ENCODE data around the gene LTBP2.

LTBP2 gene

DNA sequence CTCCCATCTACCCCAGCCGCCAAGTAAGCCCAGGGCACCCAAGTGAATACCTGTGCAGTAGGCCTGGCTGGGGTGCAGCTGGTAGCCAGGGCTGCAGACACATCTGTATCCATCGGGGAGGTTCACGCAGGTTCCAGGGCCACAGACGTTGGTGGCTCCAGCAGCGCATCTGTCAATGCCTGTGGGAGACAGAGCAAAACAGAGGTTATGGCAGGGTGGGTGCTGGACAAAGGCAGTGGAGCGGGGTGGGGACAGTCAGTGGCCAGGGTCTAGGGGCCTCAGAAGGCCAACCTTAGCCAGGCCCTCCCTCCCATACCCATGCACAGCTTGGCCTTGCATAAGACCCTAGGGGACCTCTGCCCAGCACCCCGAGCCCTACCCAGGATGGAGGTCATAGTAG, 89.3 kb downstream of the LTBP2 start:
- no peak for DNase-seq

DNA sequence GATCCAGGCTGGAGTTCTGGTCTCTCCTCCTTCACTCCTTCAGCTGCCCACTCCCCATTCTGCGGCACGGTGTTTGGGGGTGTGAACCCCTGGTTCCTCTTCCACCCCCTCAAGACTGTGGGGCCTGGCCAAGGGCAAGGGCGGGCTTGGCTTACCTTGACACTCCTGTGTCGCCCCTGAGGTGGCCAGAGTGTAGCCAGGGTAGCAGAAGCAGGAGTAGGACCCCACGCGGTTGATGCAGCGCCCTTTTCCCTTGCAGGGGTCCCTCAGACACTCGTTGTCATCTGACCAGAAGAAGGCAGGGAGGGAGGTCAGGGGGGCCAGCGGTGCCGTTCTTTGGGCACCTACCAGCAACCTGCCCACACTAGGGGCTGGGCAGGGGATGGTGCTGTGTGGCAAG, 90.3 kb downstream of the LTBP2 start:
- DNase-seq: no peak

DNA sequence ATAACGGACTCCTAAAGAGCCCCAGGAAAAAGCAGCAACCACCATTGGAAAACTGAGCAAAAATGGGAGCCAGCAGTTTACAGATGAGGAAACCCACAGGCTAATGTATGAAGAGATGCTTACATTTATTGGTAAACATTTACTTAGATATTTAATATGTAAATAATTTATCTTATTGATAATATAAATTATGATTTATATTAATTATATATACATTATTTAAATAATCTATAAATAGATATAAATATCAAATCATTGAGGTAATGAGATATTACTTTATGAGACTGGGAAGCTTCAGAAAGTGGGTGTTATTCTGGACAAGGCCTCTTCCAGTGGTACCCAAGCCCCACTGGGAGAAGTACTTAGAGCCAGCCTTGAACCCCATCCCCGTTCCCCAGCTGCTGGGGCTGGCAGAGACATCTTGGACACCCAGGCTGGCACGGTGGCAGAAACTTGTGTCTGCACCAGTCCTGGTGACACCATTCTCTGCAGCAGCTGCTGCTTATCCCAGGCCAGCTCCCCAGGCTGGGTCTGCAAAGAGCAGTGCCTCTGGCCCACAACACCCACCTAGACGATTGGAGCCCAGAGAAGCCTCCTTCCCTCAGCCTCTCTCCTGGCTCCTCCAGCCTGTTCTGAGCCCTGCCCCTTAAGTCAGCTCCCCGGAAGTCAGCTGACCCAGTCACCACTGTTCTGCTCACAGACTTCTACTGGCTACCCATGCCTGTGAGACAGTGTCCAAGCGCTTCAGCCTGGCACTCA, 92.5 kb downstream of the LTBP2 start:
- DNase-seq: no peak

DNA sequence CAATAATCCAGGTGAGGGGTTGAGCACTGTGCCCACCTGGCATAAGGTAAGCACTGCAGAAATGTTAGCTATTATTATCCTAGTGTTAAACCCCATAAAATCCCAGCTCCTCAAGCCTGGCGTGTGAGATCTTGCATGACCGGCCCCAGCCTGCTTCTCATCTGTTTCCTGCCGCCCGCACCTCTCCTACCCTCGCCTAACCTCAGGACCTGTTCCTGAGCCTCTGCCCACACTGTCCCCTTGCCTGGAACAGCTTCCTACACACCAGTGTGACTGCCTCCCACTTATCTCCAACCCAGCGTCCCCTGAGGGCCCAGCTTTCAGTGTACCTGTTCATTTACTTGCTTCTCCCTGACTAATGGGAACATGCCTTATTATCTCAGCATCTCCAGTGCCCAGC, 93.8 kb downstream of the LTBP2 start:
- no peak for DNase-seq

DNA sequence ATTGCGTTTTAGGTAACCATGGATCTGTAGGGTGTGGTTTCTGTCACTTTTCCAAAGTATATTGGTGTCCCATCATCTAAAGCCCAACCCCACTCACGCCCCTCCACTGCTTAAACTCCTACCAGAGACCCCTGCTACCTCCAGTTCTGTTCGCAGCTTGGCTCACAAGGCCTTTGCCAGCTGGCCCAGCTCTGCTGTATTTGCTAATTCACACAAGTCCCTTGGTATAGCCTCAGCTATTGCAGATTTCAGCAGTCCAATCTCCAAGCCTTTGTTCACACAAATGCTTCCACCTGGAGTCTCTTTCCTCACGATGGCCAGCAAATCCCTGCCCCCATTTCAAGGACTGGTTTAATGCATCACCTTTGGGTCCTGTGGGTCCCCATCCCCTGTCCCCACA, 94.3 kb downstream of the LTBP2 start:
- no peak for DNase-seq

DNA sequence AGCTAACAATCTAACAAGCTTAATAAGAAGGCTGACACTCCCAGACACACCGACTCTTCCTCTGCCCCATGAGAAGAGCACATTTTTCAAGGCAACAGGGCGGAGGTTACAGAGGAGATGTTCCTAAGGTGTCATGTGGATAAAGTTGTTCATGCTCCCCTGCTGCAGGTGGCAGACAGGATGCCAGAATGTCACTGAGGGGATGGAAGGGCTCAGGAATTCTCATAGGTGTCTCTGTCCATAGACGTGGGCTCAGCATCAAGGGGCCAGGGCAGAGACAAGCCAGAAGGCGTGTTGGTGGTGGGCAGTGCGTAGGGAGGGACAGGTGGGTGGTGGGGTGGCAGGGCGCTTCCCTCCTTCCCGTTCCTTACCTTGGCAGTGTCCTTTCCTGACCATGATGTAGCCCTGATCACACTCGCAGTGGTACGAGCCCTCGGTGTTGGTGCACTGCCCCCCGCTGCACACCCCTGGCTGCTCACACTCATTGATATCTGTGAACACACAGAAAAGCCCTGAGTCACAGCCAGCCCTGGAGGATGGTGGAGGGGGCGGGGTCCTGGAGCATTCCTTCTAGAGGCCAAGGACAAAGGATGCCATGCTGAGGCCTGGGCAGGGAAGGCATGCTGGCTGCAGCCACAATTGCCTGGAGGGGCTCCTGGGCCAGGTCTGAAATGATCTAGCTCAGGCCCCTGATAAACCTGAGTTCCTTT, 95.4 kb downstream of the LTBP2 start:
- no peak for DNase-seq

DNA sequence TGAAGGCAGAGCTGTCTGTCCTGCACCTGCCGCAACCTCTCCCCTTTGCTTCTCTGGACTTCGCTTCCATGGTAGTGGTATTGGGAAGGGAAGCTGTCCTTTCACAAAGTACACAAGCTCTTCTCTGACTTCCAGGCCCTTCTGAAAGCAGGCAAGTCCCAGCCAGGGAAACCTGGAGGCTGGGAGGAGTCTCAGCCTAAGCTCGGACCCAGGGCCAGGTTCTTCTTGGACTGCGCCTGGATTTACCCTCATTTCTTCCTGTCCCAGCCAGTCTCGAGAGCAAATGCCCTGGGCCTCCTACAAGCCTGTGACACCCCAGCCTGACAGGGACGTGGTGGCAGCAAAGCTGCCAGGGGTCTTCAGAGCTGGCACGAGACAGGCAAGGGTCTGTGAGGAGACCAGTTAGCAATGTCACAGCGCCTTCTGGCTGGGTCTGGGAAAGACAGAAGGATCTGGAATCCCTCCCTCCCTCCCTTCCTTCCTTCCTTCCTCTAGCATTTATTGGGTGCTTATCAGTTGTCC, 96.1 kb downstream of the LTBP2 start:
- no peak for DNase-seq

DNA sequence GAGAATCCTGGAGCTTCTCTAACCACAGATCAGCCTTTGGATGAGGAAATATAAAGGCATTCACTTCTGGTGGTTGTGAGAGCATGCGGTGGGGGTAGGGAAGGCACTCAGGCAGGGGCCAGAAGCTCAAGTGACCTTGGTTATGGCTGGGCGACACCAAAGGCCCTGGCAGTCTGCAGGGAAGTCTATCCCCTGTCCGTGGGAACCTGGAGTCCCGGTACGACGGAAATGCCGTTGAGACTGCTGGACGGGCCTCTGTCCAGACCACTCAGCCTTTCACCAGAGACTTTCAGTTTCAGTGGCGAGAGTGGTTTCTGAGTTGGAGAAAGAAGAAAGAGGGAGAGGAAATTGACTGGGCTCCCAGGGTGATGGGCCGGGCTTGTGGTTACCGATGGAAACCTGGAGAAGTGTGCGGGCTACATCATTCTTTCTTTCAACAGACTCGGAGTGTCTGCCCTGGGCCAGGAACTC, 97.5 kb downstream of the LTBP2 start:
- no peak for DNase-seq

DNA sequence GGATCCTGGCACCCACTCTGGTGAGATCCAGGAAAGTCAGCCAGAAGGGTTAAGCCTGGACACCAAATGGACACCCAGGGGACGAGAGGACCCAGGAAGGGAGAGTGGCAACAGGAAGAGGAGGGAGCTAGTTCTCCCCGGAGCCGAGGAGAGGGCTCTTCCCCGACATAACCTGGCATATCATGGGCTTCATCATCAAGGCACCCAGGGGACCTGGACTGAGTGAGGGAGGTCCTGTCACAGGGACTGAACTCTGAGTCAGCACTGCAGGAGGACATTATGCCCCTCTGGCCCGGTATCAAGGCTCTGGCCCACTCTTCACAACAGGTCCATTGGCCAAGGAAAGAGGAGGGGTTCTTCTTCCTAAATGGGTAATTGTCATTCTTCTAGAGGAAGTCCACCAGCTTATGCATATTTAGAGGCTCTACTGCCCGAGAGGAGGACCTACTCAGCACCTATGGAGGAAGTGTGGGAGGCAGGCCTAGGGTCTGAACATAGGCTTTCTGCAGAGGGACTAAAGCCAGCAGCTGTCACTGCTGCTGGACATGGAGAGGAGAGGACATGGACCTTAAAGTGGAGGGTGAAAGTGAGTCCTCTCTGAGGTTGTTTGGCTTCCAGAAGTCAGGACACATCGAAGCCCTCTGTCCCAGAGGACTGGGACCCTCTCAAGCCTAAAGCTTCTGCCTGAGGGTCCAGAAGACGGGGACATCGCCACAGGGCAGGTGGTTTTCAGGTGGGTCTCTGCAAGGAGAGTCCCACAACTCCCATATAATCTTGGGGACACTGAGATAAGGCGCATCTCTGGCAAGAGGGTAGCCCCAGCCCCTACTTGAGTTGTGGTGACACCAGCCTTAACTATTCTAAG, 99.8 kb downstream of the LTBP2 start:
- DNase-seq: no peak

DNA sequence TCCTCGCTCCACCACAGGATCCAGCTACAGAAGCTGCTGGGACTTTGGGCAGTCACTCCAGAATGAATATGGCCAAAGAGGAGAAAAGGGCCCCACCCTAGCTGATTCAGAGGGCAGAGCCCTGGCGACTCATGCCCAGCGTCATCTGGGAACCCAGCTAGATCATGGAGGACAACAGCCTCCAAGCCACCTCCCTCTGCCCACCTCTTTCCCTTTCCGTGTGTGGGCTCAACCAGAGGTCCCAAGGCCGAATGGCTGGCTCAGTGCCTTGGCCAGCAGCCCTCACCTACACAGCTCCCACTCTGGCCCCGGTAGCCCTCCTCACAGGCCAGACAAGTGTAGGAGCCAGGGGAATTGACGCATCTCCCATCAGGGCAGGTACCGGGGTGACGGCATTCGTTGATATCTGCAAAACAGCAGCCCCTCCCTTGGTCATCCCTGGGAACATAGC, 101.1 kb downstream of the LTBP2 start:
- DNase-seq: no peak

DNA sequence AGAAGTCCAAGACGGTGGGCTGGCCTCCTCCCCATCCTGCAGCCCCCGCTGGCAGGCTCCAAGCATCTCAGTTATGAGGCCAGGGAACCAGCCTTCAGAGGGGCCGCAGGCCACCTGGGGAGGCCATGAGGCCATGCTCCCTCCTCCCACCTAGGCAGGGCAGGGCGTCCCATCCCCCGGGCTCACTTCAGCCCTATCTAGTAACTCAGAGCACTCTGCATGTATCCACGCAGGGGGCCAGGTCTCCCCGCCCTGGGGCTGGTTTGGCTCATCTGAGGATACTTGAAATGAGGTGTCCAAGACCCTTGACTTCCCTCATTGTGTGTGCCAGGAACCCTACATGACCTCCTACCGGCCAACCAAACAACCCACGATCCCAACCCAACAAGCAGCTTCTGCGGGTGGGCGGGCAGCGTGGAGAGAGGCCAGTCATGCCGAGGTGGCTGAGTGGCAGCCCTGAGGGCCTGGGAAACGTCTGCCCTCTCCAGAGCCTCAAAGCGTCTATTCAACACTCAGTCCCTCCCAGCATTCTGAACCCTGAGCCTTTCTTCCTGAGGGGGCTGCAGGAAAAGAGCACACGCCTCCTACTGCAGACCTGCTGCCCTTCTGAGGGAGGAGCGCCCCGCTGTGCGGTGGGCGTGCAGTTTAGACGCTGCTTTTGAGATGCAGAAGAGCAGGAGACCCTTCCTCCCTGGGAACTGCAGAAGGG, 101.7 kb downstream of the LTBP2 start:
- no peak for DNase-seq

DNA sequence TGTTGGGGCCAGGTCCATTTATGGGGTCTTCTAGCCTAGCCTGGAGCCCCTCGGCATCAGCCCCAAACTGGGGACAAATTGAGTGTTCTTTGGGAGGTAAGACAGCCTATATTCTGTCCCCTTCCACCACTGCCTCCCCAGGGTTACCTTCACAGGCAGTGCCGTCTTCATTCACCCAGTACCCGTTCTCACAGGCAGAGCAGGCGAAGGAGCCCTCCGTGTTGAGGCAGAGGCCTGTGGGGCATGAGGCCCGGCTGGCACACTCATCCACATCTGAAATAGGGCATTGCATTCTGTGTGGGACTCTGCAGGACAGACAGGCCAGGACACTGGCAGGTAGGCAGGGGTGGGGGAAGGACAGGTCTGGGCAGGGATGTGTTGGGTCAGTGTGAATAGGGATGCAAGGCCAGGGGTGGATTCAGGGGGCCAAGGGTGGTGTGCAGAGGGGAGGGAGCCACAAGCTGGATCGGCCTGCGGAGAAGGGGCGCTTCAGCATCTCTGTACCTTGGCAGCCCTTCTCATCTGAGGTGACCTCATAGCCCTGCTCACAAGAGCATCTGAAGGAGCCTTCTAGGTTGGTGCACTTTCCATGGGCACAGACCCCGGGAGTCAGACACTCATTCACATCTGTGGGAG, 102.3 kb downstream of the LTBP2 start:
- no peak for DNase-seq

DNA sequence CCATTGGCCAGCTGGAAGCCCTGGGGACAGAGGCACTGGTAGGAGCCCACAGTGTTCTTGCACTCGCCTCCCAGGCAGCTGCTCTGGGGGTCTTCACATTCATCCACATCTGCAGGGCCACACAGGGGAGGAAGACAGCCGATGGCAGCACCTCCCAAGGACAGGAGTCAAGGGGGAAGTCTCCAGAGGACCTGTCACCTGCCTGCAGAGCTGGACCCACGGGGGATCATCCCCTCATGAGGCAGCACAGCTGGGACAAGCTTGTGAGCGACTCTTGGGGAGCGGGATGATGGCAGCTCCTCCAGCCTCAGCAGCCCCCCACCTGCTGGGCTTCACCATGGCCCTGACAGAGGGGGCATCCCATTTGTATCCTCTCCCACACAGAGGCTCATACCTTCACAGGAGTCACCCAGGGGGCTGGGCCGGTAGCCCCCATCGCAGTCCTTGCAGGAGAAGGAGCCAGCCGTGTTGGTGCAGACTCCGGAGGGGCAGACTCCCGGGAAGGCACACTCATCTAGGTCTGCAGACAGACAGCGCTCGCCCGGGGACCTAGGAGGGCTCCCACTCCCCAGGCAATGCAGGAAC, 103.1 kb downstream of the LTBP2 start:
- no peak for DNase-seq

DNA sequence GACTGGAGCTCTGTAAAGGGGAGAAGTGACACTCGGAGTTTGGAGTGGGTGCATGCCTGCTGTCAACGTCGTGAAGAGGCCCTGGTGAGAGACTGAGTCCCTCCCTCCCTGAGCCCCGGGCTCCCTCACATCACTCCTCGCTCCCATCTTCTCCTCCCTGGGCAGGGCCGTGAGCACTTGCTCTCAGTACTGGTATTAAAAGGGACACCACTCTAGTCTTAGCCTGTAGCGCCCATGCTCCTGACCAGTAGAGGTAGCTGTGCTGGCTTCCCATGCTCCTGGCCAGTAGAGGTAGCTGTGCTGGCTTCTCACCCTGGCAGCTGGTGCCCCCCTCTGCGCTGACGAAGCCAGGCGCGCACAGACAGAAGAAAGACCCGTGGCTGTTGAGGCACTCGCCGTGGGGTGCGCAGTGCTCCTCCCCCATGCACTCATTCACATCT, 103.7 kb downstream of the LTBP2 start:
- DNase-seq: no peak

DNA sequence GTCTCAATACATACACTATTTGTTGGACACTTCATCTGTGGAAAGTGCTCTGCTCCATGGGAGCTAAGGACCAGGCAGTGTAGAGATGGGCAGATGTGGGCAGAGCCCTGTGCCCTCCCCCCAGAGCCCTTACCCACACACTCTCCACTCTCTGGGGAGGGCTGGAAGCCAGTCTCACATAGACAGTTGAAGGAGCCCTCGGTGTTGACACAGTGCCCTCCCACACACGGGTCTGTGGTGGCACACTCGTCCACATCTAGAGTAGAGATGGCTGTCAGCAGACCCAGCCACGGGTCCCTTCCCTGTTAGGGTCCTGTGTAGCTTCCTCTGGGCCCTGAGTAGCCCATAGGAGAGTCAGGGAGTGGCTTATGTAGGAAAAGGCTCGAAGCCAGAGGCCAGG, 104.2 kb downstream of the LTBP2 start:
- DNase-seq: no peak

DNA sequence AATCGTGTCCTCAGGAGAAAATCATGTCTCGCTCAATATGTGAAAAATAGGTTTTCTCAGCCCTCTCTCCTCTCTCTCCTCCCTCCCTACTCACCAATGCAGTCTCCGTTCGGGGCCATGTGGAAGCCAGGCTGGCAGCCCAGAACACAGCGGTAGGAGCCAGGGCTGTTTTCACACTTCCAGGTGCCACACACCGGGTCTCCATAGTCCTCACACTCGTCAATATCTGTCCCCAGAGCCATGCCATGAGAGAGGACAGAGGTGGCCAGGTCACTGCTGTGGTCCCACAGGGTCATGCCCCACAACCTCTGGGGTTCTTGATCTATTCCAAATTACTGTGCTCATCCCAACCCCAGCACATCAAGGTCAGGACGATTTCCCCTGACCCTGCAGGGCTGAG, 105.0 kb downstream of the LTBP2 start:
- DNase-seq: no peak

DNA sequence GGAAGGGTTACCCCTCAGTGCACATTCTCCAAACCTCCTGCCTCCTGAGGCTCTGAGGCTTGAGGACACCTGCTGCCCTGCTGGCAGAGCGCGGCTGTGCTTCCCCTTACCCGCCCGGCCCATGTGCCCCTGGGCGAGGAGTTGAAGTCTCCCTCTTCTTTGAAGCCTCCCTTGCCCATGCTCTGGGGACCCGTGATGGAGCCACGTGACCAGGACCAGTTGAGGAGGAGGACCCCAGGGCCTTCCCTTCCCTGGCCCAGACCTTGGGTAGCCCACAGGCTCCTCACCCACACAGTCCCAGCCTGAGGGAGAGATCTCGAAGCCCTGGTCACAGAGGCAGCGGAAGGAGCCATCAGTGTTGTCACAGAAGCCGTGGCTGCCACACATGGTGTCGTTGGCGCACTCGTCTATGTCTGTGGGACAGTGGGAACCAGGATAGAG, 105.6 kb downstream of the LTBP2 start:
- DNase-seq: no peak

DNA sequence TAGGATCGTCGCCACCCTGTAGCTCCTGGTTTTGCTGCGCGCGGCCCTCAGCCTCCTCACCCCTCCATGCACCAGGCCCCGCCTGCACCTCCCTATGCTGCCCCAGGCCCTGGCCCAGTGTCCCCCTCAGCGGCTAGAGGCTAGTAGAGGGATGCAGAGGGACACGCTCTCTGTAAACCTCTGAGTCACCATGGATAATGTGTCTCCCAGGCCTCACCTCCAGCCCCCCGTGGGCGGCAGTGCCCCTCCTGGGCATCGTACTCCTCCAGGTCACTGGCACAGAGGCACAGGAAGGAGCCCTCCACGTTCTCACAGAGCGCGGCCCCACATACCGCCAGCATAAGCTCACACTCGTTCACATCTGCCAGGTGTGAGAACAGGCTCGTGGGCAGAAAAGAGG, 106.2 kb downstream of the LTBP2 start:
- DNase-seq: no peak

DNA sequence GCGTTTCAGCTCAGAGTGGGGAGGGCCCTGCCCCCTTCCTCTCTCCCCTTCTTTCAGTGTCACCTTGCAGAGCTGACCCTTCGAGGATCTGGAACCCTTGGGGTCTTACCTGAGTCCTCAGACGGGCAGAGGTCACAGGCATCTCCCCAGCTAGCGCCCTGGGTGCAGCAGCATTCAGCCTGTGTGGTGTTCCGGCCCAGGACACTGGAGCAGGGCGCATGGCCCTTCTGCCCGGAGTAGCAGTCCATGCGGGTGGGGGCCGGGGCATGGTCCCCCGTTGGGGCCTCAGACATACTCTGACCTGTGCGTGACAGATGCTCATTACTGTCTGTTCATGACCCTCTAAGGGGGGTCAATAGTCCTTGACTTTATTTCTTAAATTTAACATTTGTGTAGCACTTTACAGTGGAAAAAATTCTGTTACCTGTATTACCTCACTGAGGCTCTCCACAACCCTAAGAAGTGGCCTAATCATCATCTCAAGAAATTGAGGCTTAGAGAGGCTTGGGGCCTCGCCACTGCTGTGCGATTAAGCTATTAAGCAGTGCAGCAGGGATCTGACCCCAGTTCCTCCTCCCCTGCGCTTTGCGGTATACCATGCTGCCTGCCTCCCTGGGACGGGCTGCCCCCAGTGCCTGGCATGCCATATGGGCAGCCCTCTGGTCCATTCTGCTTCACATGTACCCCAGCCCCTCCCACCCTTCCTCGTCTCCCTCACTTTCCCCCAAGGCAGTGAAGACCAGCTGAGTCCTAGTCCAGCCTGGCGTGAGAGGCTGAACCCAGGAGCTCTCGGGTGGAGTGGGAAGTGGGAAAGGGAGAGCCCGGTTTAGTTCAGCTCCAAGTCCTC, 106.9 kb downstream of the LTBP2 start:
- DNase-seq: no peak

DNA sequence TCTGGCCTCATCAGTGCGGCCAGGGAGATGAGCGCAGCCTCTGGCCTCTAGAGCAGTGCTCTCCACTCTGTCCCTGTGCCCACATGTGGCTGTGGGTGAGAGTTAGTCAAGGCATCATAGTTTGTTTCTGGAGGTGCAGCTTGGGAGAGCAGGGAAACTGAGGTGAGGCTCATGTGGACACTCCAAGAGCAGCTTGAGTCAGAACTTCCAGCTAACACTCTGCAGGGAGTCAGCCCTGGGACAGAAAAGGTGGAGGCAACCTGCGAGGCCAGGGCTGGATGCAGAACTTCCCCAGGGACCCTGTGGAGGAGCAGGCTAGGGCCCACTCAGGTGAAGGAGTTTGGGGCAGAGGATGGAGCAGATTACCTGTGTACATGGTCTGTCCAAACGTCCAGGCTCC, 107.6 kb downstream of the LTBP2 start:
- no peak for DNase-seq

DNA sequence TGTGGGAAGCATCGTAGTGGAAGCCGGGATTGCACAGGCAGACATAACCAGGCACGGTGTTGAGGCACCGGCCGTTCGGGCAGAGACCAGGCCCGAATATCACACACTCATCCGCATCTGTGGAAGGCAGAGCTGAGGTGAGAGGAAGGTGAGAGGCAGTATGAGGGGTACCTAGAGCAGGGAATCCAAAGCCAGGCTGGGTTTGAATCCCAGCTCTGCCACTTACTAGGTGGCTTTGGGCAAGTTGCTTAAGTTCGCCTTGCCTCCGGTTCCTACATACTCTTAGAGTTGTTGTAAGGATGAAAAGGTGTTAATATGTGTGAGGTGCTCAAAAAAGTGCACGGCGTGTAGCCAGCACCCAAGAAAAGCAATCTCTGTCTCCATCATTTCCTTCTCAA, 108.1 kb downstream of the LTBP2 start:
- DNase-seq: no peak
